Neutrophil (primary cell): ENCODE results near the gene ZNF491.
"Not testable (repeated sequence)": the region's sequence is repeated elsewhere in the genome, so short reads cannot be mapped to it uniquely, and the experiment has no call there.

Experiments
- H3K27ac ChIP-seq: fragments of 200-600 bp; sonication (generic); 2 replicates; pipeline ENCODE4 v1.5.1; 2016; ENCODE audit warnings: mild to moderate bottlenecking, moderate library complexity
- H3K27me3 ChIP-seq: fragments of 200-600 bp; sonication (generic); 2 replicates; pipeline ENCODE4 v1.6.0; 2016; ENCODE audit warnings: mild to moderate bottlenecking
- H3K36me3 ChIP-seq: fragments of 200-600 bp; sonication (generic); 2 replicates; pipeline ENCODE4 v1.5.1; 2017
- H3K4me1 ChIP-seq, 2 experiments: fragments of 200-600 bp in 1 of 2; sonication (generic) in 1 of 2; 1 replicate in 1 of 2; 2 replicates in 1 of 2; pipeline versions ENCODE4 v1.5.1 to v1.6.1; 2013 to 2016; ENCODE audit warnings: low read depth in 1 of 2, low read length in 1 of 2, mild to moderate bottlenecking in 1 of 2, moderate library complexity in 1 of 2; ENCODE audit not compliant: control insufficient read depth in 1 of 2, insufficient read depth in 1 of 2
- H3K4me3 ChIP-seq, 2 experiments: fragments of 200-600 bp in 1 of 2; sonication (generic) in 1 of 2; 1 replicate in 1 of 2; 2 replicates in 1 of 2; pipeline ENCODE4 v1.5.1; 2013 to 2016; ENCODE audit warnings: low read depth in 1 of 2, low read length in 1 of 2, mild to moderate bottlenecking in 1 of 2, moderate library complexity in 1 of 2
- H3K9me3 ChIP-seq: fragments of 200-600 bp; sonication (generic); 2 replicates; pipeline ENCODE4 v1.5.1; 2016
- CTCF ChIP-seq: fragments of 200-600 bp; sonication (generic); IDR thresholded peaks from 2 replicates; pipeline ENCODE4 v1.5.1; 2016; ENCODE audit warnings: antibody characterized with exemption

ZNF491 gene

GRCh38 chr19:11832253-11832912 lies 34.1 kb downstream of the ZNF491 start:
- no peak for TF ChIP-seq CTCF
- peaks cover 55% of the 10 kb centered on the region for H3K9me3 ChIP-seq
- H3K27ac ChIP-seq, result no peak overlapping the region
- H3K4me1 ChIP-seq, result no peaks in the 10 kb centered on the region
- H3K36me3 ChIP-seq, result peaks cover 15% of the 10 kb centered on the region
- H3K27me3 ChIP-seq, result no peaks in the 10 kb centered on the region
- no peak overlapping the region for H3K4me3 ChIP-seq

GRCh38 chr19:11833541-11833940 lies 35.2 kb downstream of the ZNF491 start:
- no peak for TF ChIP-seq CTCF
- H3K36me3 ChIP-seq, result peaks cover 15% of the 10 kb centered on the region

GRCh38 chr19:11835626-11836066 lies 37.3 kb downstream of the ZNF491 start:
- Histone ChIP-seq H3K36me3 (peaks cover 15% of the 10 kb centered on the region), H3K9me3 (peaks cover 37% of the 10 kb centered on the region)
- H3K4me1 ChIP-seq, H3K4me3 ChIP-seq, H3K27me3 ChIP-seq, H3K27ac ChIP-seq: not testable (repeated sequence)

More at GRCh38 chr19:11833541-11833940, 35.2 kb downstream of the ZNF491 start:
- no peaks in the 10 kb centered on the region for H3K27me3 ChIP-seq
- no peak overlapping the region for H3K4me3 ChIP-seq
- H3K9me3 ChIP-seq, result peaks cover 55% of the 10 kb centered on the region
- H3K4me1 ChIP-seq, result no peaks in the 10 kb centered on the region
- H3K27ac ChIP-seq, result no peak overlapping the region

- Histone ChIP-seq H3K9me3 (no peaks in the 10 kb centered on the region), H3K4me3 (no peak overlapping the region), H3K27me3 (no peaks in the 10 kb centered on the region), H3K27ac (no peak overlapping the region), H3K4me1 (peaks cover 4% of the 10 kb centered on the region in 2 experiments), H3K36me3 (no peaks in the 10 kb centered on the region)
- TF ChIP-seq CTCF, result no peak
Observed at GRCh38 chr19:11843722-11844121, 45.4 kb downstream of the ZNF491 start.

GRCh38 chr19:11847615-11848014 lies 49.3 kb downstream of the ZNF491 start:
- not testable (repeated sequence) for H3K36me3 ChIP-seq, H3K4me3 ChIP-seq

GRCh38 chr19:11848200-11848593 lies 49.9 kb downstream of the ZNF491 start:
- Histone ChIP-seq H3K9me3 (peaks cover 4% of the 10 kb centered on the region), H3K27me3 (no peaks in the 10 kb centered on the region), H3K36me3 (no peaks in the 10 kb centered on the region), H3K4me3 (peak overlapping the region; percentile 63 to 75), H3K27ac (peak overlapping the region; percentile 77), H3K4me1 (peaks cover 11 to 17% of the 10 kb centered on the region in 2 experiments)
- TF ChIP-seq CTCF, result no peak

More at GRCh38 chr19:11847615-11848014, 49.3 kb downstream of the ZNF491 start:
- not testable (repeated sequence) for H3K9me3 ChIP-seq, H3K27ac ChIP-seq, H3K27me3 ChIP-seq
- peaks cover 11 to 17% of the 10 kb centered on the region in 2 experiments for H3K4me1 ChIP-seq
